NCI-H1417 treated with DMSO at 0.1 percent for 48 hours (cell line): ENCODE measurements around the gene SMIM7.
"Not testable (repeated sequence)": the region's sequence is repeated elsewhere in the genome, so short reads cannot be mapped to it uniquely, and the experiment has no call there.

Source experiments
- DNase-seq: peaks from one replicate; lab custom pipeline; 2025; lab: John Stamatoyannopoulos, UW

Gene SMIM7

DNA sequence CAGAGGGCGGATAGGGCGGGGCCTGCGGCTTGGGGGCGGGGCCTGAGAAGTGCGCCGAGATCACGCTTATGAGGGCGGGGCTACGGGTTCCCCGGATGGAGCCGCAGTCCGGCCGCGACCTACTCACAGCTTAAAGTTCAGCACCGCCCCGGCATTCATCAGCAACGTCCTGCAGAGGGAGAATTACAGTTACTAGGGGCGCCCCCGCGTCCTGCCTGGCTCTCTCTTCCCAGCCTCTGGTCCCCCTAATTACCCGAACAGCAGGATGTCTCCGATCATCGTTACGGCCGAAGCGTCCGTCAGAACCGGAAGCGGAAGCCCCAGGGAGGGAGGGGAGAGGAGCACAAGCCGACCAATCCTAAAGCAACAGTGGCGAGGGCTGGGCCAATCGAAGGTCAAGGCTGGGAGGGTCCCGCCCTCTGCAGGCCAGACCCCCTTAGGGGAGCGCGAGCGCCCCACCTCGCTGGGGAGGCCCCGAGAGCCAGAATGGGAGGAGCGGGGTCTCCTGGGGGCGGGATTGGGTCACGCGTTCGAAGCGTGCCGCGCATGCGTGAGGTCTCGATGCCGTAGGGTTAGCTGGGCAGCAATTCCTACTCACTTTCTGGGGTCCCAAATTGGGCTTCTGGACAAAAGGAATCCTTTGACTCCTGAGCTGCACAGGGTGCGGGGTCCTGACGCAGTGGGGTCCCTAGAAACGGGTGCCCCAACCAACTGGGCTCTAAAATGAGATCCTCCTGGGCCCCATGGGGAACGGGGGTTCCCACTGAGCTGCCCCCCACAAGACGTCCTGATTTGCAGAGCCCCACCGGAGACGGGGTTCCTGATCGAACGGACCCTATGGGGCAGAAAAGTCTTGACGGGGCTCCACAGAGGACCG lies at the start of gene SMIM7:
SMIM7 (minus strand) TSS at position 313 of the 877 bp plus-strand sequence; CDS start at position 279, 34 bp downstream.
- peak; percentile 83 for DNase-seq

DNA sequence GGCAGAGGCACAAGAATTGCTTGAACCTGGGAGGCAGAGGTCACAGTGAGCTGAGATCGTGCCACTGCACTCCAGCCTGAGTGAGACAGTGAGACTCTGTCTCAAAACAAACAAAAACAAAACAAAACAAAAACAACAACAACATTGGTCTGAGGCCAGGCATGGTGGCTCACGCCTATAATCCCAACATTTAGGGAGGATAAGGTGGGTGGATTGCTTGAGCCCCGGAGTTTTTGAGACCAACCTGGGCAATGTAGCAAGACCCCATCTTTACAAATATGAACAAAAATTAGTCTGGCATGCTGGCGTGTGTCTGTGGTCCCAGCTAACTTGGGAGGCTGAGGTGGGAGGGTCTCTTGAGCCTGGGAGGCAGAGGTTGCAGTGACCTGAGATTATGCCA lies 43.7 kb upstream of the SMIM7 start:
- DNase-seq = no peak

DNA sequence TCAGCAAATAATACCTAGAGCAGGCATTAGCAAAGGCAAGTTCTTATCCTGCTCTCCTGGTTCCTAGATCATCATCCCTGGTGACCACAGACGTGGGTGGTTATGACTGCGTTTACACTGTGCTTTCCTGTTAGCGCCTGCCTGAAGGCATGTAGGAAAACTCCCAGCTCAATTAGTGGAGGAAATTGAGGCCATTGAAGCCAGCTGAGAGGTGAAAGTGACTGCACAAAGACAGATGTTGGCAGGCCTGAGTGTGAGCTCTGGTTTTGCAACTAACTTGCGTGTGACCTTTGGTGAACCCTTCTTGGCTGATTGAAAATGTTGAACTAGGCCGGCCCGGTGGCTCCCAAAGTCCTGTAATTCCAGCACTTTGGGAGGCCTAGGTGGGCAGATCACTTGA lies 42.2 kb upstream of the SMIM7 start:
- DNase-seq = no peak

DNA sequence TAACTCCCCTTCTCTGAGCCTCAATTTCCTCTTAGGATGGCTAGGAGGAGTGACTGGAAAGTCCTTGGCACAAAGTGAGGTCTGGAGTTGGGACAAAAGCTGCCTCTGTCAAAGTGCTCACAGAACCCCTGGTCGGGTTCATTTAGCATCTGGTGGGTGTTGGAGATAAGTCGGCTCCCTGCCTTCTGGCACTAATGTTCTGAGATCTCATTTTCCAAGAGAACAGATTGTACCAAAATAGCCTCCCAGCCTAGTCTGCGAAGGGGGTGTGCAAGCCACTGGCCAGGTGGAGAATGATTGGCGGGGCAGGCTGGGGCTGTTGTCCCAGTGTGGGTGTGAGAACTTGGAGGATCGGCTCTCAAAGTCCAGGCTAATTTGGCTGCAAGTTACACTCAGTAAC lies 39.0 kb upstream of the SMIM7 start:
- no peak for DNase-seq

DNA sequence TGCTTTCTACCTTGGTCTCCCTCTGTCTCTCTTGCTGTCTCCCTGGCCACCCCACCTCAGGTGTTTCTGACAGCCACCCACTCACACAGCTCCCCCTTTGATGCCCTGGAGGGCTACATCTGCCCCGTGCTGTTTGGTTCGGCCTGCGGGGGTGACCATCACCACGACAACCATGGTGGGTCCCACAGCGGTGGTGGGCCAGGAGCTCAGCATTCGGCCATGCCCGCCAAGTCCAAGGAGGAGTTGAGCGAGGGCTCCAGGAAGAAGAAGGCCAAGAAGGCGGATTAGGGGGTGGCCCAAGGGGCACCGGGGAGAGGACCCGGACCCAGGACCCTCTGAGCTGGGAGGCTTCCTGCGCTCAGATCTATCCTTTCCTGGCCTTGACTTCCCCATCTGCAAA lies 28.1 kb upstream of the SMIM7 start:
- DNase-seq = no peak

DNA sequence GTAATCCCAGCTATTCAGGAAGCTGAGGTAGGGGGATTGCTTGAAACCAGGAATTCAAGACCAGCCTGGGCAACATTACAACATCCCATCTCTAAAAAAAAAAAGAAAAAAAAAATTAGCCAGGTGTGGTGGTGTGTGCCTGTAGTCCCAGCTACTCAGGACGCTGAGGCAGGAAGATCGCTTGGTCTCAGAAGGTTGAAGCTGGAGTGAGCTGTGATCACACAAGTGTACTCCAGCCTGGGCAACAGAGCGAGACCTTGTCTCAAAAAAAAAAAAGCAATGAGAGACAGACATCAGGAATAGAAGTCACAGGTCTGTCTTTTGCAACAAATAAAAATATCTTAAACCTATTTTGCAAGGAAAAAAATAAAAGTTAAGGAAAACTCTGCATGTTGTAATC lies 24.3 kb upstream of the SMIM7 start:
- no peak for DNase-seq

DNA sequence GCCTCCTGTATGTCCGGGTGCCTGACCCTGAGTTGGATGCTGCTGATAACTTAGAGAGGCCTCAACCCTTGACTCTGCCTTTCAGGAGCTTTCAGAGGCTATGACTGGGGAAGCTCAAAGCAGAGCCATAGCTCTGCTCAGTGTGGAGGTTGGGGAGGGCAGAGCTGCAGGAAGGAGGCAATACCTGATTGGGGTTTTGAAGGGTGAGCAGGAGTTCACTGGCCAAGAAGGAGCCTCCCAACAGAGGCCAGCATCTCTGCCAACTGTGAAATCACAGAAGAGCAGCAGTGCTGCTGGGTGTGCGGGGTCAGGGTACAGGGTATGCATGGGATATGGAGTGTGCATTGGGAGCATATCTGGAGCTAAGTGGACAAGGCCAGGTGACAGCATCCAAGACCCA lies 22.6 kb upstream of the SMIM7 start:
- DNase-seq = no peak

DNA sequence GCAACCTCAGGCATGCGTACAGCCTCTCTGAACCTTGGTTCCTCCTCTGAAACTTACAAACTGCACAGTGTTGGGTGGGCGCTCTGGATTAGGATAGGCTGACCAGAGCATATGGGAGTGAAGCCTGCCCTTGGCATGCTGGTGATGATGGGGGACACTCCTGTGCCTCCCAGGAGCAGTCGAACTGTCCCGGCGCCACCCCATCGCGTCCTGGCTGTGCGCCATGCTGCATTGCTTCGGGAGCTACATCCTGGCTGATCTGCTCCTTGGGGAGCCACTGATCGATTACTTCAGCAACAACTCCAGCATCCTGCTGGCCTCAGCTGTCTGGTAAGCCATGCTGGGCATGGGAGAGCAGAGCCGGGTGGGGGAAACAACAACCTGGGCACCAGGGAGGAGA lies 19.9 kb upstream of the SMIM7 start:
- no peak for DNase-seq

DNA sequence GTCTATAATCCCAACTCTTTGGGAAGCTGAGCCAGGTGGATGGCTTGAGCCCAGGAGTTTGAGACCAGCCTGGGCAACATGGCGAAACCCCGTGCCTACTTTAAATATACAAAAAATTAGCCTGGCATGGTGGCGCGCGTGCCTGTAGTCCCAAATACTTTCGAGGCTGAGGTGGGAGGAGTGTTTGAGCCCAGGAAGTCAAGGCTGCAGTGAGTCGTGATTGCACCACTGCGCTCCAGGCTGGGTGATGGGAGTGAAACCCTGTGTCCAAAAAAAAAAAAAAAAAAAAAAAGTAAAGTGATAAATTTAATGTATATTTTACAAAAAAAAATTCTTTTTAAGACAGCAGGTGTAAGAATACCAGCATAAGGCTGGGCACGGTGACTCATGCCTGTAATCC lies 18.6 kb upstream of the SMIM7 start:
- no peak for DNase-seq

DNA sequence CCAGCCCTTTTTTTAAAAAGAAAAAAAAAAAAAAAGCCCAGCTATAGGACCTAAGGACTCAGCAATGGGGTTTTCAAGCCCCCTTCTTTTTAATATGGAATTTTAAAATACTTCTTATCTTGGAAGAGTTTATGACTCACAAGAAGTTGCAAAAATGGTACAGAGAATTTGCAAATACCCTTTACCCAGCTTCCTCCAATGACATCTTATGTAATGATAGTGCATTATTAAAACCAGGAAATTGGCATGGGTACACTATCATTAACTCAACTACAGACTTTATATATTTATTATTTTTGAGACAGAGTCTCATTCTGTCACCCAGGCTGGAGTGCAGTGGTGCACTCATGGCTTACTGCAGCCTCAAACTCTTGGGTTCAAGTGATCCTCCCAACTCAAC lies 17.1 kb upstream of the SMIM7 start:
- no peak for DNase-seq

DNA sequence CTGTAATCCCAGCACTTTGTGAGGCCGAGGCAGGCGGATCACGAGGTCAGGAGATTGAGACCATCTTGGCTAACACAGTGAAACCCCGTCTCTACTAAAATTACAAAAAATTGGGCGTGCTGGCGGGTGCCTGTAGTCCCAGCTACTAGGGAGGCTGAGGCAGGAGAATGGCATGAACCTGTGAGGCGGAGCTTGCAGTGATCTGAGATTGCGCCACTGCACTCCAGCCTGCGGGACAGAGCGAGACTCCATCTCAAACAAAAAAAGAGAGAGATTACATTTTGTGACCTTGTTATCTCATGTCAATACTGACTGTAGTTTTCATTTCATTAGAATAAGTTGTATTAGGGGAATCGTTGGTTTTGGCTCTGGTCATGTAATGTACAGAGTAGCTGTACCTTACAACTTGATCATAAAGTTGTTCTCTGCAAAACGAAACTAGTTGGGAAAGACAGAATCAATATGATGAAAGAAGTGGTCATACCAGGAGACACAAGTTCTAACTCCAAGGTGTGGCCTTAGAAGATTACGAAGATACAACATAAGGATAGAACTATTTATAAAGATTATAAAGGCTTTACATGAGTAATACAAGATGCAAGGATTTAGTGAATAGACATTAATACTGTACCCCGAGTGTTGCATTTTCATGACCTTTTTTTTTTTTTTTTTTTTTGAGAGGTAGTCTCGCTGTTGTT lies 16.3 kb upstream of the SMIM7 start:
- DNase-seq = no peak

DNA sequence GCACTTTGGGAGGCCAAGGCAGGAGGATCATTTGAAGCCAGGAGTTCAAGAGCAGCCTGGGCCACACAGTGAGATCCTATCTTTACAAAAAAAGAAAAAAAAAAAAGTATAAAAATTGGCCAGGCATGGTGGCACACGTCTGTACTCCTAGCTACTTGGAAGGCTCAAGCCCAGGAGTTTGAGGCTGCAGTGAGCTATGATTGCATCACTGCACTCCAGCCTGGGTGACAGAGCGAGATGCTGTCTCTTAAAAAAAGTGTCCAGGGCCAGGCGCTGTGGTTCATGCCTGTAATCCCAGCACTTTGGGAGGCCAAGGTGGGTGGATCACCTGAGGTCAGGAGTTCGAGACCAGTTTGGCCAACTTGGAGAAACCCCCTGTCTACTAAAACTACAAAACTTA lies 13.9 kb upstream of the SMIM7 start:
- DNase-seq = not testable (repeated sequence)

DNA sequence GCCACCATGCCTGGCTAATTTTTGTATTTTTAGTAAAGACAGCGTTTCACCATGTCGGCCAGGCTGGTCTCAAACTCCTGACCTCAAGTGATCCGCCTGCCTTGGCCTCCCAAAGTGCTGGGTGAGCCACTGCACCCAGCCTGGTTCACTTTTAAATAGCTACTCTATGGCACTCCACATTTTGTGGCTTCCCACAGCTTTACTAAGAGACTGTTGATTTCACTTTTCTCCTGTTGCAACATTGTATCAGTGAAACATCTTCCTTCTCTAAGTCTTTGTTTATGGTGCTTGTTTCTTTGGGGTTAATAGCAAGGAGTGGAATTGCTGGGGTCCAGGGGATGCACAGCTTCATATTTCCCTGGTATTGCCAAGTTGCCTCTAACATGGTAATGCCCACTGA lies 13.3 kb upstream of the SMIM7 start:
- DNase-seq = no peak

DNA sequence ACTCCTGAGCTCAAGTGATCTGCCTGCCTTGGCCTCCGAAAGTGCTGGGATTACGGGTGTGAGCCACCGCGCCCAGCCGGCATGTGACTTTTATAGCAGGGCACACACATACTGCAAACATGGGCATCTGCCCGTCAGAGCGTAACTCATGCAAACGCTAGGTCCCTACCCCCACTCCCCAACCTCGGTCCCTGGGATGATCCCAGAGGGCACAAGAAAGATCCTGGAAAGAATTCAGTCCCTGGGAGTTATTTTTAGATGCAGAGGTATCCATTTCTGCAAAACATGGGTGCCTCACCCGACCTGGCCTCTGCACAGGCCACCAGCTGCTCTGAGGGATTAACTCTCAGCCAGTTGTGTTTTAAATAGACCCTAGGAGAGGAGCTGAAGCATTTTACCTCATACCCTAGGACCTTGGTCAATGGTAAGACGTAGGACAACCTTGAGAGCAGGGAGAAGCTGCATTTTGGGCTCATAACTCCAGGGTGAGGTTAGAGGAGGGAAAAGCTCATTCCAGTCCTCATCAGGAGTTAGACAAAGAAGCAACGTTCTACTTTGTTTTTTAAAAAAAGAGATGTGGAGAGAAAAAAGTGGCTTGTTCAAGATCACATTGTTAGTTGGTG lies 11.8 kb upstream of the SMIM7 start:
- no peak for DNase-seq

DNA sequence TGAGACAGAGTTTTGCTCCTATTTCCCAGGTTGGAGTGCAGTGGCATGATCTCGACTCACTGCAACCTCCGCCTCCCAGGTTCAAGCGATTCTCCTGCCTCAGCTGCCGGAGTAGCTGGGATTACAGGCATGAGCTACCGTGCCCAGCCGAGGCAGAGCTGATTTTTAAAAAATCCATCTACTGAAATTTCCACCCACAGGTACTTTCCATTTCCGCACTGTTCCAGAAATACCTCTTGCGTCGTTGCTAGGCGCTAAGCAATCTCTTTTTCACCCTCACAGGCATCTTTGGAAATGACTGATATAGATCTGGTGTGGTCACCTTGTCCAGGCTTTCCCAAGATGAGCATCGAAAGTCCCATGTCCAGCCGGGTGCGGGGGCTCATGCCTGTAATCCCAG lies 10.3 kb upstream of the SMIM7 start:
- no peak for DNase-seq

DNA sequence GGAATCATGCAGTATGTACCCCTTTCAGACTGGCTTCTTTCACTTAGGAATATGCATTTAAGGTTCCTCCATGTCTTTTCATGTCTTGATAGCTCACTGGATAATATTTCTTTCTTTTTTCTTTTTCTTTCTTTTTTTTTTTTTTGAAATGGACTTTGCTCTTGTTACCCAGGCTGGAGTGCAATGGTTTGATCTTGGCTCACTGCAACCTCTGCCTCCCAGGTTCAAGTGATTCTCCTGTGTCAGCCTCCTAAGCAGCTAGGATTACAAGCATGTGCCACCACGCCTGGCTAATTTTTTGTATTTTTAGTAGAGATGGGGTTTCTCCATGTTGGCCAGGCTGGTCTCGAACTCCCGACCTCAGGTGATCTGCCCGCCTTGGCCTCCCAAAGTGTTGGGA lies 8.8 kb upstream of the SMIM7 start:
- not testable (repeated sequence) for DNase-seq

DNA sequence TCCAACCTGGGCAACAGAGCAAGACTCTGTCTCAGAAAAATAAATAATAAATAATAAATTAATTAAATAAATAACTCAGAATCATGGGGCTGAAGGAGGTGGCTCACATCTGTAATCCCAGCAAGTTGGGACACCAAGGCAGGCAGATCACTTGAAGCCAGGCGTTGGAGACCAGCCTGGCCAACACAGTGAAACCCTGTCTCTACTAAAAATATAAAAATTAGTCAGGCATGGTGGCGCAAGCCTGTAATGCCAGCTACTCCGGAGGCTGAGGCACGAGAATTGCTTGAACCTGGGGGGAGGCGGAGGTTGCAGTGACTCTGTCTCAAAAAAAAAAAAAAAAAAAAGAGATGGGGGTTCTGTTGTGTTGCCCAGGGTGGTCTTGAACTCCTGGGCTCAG lies 8.2 kb upstream of the SMIM7 start:
- no peak for DNase-seq

DNA sequence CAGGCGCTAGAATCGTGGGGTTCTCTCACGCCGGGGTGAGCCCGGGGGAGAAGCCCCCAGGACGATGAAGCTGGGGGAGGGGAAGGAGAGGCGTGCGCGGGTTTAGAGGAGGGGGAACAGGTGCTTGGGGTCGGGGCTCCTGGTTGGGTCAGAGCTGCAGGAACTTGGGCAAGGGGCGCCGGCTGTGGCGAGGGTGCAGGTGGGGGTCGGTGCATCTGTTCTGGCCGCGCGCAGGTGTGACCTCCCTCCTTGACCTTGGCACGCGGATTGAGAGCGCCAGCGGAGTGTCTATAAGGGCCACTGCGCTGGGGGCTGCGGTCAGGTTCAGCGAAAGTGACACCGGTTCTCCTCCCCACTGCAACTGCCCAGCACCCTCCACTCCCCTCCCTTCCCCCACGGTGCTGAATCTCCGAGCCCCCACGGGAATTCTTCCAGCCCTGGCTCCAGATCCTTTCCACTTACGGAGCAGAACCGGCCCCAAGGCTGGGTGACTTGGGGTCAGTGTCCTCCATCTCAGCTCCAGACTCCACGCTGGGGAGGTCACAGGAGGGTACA lies 1.6 kb upstream of the SMIM7 start:
- DNase-seq = no peak

DNA sequence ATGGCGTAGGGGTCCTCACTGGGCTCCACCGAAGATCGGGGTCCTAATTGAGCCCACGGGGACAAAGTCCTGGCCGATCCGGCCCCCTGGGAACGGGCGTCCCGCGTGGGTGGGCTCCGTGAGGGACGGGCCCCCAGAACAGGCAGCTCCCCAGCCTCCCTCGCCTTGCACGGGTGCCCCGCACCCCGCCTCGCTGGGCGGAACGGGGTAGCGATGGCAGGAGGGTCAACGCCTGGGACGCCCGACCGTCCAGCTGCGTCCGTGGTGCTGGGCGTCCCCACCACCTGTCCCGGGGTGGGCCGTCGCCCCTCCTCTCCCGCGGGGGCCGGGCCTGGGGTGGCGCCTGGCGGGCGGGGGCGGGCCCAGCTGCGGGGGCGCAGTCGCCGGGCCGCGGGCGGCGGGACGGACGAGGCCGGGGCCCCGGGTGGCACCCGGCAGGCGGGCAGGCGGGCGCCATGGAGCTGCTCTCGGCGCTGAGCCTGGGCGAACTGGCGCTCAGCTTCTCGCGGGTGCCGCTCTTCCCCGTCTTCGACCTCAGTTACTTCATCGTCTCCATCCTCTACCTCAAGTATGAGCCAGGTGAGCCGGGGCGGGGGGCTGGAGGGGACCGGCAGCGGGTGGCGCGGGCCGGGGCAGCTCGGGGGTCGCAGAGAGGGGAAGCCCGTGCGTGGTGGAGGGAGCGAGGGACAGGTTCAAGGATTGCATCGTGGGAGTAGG lies 977 bp upstream of the SMIM7 start, which contains the start of gene TMEM38A:
TMEM38A (plus strand) TSS at position 377 of the 717 bp plus-strand sequence; CDS start at position 456, 79 bp downstream.
- DNase-seq = no peak

DNA sequence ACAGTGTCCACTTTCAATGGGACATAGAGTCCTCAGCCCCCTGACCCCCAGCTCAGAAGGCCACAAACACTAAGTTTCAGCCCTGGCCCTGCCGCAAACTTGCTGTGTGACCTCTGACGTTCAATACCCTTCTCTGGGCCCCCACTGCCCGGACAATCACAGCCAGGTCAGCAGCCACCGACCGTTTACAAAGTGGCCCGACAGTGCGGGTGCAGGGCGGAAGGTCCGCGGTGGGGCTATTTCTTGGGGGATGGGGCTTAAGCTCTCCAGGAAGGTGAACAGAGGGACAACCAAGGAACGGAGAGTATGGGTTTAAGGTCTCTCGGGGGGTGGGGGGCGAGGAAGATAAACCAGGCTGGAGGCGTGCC lies 496 bp downstream of the SMIM7 start:
- no peak for DNase-seq

DNA sequence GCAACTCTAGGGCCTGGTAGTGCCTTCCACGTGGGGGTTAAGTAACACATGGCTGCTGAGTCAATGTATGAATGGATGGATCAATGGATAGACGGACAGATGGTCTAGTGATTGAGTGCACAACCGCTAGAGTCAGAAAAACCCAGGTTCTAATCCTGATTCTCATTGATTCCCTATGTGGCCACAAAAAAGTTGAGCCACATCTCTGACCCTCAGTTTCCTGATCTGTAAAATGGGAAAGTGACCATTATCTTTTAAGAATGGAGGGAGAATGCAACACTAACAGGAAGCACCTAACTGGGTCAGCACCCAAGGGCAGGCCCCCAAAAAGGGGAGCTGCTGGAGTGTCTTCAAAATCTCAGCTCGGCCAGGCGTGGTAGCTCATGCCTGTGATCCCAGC lies 2.6 kb downstream of the SMIM7 start:
- no peak for DNase-seq

DNA sequence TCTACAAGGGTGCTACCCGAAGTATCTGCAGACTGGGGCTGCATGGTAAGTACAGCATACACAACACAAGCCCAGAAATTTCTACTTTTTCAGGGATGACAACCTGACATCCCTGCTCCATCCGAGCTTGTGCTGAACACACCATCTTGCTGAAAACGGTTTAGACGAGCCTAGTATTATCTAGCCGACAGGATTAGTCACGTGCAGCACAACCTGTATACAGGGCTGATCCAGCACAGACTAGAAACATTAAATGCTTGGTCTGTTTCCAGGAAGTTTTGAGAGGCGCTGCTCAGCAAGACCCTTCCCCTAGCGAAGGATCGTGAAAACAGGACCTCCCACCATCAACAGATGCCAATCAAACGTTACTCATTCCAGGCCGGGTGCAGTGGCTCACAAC lies 4.2 kb downstream of the SMIM7 start:
- DNase-seq = no peak
